ENCODE measurements around the gene CDT1.
"Not testable (repeated sequence)": the region's sequence is repeated elsewhere in the genome, so short reads cannot be mapped to it uniquely, and the experiment has no call there.

CDT1 gene

DNA sequence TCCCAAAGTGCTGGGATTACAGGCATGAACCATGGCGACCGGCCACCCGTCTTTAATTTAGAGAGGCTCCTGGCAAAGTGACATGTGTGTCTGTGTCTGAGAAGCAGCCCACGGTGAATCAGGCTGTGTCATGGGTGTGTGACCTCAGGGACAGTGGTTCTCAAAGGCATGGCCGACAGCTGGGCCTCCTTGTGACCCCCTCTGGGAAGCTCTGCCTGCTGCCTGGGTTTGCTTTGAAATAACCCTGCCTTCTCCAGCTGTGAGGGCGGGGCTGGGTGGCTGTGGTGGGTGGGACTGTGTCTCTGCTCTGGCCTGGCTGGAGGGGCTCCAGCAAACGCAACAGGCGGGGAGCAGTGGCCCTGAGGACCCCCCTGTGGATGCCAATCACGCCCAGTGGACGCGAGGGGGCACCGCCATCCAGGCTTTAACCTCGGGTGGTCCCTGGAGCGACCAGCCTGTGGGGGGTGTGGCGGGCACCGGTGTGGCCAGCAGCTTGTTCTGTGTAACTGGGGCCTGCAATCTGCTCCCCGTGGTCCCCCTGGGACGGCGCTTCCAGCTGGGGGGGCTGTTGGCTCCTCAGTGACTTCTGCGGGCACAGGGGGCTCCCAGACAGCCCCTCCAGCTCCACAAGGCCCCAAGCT is 16.9 kb downstream of the CDT1 start:
- no peak for DNase-seq

DNA sequence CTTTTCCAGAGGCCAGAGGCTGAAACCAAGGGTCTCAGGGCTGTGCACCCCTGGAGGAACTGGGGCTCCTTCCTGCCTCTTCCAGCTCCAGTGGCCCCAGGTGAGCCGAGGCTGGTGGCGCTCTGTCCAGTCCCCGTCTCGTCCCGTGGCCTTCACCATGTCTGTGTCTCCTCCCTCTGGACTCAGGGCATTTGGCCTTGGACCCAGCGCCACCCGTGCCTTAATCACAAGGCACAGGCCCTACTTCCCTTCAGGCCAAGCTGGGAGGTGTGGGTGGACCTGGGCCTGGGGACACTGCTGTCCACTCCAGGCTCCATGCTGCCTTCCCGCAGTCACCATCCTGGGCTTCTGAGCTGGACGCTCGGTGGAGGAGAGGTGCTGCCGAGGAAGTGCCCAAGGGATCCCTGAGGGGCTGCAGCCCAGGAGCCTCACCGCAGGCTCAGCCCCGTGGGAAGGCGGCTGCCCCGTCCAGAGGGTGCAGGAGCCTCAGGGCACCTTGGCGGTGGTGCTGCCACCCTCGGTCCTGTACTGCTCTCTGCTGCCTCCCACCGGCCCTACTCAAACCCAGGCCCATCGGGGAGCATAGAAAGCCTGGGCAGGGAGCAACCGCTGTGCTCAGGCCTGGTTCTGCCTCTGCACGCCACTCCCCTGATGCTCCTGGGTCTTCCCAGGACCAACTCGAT is 17.7 kb downstream of the CDT1 start:
- DNase-seq = no peak

DNA sequence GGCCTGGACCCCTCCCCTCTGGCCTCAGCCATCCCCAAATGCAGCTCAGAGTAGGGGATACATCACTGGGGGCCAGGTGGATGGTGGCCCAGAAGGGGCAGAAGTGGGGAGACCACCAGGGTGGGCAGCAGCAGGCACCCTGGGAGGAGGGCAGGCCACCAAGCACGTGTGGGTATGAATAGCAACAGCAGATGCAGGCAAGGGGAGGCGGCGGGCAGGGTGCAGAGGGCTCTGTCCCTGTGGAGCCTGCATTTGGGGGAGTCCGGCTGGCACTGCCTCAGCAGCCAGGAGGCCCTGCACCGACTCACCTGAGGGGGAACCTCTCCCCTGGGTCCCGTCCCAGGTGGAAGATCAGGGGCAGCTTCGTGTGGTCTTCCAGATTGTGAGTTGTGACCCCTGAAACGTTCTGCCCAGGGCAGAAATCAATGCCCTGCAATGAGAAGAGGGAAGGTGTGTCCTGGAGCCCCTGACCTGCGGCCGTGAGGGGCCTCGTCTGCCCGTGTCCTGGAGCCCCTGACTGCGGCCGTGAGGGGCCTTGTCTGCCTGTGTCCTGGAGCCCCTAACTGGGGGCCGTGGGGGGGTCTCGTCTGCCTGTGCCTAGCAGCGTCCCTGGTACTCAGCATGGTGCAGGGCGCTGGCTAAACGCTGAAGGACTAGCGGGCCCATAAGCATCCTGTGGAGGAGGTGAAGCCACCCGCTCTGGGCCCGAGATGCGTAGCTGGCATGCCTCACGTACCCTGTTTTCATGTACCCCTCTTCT is 18.9 kb downstream of the CDT1 start:
- DNase-seq = no peak

DNA sequence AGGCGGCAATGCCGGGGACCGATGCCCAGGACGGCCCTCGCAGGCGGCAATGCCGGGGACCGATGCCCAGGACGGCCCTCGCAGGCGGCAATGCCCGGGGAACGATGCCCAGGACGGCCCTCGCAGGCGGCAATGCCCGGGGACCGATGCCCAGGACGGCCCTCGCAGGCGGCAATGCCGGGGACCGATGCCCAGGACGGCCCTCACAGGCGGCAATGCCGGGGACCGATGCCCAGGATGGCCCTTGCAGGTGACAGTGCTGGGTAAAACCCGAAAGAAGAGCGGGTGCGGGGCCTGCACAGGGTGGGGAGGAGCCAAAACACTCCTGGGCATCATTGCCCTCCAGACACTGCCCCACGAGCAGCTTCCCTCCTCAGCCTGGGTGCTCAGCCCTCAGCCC is 20.1 kb downstream of the CDT1 start:
- DNase-seq = not testable (repeated sequence)

DNA sequence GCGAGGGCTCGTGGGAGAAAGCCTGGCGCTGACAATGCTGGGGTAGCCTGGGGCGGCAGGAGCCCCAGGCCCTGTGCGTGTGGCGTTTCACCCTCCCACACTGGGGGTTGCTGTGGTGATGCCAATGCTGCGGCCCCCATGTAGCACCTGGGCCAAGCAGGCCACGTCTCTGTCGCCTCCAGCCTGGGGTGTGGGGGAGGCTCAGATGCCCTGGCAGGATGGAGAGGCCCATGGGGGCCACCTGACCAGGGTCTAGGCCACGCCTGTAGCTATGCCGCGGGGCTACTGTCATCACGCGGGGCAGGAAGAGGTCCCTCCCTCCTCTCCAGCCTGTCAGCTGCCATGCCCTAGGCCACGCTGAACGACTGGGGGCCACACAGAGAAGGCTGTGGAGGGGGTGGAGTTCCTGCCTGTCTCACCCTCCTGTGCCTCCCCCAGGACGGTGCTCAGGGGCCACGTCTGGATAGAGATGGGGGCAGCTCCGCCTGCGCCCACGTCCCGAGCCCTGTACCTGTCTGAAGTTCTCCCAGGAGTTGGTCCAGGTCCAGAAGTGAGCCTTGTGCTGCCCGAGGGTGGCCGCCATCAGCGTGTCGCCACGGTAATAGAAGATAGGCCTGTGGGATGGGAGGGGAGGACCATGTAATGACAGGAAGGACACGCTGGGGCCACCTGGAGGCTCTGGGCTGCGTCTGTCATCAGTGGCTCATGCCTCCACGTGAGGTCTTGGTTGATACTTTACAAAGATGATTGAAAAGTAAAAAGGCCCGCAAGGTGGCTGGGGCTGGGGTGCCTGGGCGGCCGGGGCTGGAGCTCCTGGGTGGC is 20.9 kb downstream of the CDT1 start:
- no peak for DNase-seq

DNA sequence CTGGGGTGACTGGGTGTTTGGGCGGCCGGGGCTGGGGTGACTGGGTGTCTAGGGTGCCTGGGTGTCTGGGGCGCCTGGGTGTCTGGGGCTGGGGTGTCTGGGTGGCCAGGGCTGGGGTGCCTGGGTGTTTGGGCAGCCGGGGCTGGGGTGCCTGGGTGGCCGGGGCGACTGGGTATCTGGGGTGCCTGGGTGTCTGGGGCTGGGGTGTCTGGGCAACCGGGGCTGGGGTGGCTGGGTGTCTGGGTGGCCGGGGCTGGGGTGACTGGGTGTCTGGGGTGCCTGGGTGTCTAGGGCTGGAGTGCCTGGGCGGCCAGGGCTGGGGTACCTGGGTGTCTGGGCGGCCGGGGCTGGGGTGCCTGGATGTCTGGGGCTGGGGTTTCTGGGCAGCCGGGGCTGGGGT is 21.6 kb downstream of the CDT1 start:
- DNase-seq = no peak

DNA sequence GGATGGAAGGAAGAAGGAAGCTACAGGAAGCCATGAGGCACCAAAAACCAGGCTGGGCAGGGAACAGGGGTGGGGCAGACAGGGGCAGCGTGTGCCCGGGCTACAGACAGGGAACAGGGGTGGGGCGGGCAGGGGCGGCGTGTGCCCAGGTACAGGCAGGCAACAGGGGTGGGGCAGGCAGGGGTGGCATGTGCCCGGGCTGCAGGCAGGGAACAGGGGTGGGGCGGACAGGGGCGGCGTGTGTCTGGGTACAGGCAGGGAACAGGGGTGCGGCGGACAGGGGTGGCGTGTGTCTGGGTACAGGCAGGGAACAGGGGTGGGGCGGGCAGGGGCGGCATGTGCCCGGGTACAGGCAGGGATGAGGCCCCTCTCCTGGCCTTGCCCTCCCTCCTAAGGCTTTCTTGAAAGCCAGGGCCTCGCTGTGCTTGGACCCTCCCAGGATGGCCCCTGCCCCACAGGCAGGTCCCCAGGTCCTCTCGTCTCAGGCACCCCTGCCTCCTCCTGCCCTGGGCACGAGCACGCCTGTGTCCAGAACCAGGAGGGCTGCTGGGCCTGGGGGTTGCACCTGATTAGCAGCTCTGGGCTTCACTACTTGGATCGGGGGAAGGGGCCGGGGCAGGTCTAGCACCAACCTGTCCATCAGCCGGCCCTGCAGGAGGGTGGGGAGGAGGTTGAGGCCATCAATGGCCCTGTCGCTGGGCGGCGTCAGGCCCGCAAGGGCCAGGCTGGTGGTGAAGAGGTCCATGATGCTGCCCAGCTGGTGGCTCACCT is 22.7 kb downstream of the CDT1 start:
- no peak for DNase-seq

DNA sequence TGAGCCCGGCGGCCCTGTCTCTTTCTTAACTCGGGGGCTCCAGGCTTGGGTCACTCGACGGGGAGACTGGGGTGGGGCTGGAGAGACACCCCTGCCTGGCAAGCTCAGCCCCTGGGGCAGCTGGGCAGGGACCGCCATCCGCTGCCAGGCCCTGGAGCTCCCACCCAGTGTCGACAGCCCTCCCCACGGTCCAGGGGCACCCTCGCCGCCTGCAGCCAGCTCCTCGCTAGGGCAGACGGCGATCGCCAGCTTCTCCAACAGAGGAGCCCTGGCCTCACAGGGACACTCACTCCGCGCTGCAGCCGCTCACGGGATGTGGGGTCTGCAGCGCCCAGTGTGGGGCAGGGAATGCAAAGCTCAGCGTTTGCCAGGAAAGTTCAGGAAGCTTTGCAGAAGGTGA is 24.1 kb downstream of the CDT1 start:
- no peak for DNase-seq

DNA sequence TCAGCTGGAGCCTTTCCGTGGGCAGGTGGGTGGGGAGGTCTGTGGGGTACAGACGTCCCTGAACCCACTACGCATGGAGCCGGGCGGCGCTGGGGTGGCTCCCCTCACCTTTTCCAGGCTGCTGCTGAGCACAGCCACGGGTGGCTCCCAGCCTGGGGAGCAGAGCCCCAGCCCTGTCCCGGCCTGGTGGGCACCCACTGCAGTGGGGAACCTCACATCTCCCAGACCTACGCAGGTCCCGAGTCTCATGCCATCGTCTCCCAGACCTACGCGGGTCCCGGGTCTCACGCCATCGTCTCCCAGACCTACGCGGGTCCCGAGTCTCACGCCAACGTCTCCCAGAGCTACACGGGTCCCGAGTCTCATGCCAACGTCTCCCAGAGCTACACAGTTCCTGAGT is 25.1 kb downstream of the CDT1 start:
- DNase-seq = no peak

DNA sequence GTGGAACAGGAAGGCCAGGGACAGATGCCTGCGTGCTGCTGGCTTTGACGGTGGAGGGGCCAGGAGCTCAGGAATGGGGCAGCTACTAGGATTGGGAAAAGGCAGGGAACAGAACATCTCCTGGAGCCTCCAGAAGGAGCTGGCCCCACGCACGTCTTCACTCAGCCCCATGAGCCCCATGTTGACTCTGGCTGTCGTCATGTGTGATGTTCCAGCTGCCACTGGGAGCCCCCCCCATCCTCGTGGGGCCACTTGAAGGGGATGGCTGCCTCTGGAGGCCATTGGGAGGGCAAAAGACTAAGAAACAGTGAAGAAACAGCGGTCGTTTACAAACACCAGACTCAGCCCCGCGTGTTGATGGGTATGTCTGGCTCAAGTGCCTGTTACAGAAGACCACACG is 26.7 kb downstream of the CDT1 start:
- no peak for DNase-seq

DNA sequence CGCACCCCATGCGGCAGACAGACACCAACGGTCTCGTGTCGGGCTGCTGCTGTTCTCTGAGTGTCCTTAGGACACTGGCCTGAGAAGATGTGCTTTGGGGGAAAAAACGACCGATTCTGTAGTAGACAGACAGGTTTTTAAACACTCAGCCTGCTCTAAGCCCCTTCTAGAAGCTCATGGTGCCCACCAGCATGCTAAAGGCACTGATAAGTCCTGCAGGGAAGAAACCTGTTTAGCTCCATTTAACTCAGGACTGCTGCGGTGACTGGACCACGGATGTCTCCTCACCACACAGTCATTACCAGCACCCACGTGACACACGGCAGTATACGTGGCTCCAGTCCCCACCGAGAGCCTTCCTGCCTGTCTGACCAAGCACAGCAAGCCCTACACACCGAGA is 27.2 kb downstream of the CDT1 start:
- DNase-seq = no peak

DNA sequence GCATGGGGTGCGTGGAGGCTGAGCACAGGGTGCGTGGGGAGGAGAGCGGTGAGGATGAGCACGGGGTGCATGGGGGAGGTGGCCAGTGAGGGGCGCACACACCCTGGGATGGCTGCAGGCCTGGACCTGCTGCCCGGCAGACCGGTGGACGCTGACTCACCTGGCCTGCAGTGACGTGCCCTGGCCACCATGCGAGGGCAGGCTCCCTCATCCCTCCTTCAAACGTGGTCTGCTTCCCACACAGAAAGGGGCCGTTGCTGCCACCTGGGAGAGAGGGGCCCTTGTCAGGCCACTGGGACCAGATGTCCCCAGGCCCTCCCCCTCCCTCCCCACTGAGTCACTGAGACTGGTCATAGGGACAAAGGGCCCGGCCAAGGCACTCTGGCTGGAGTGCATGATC is 28.2 kb downstream of the CDT1 start:
- DNase-seq = no peak

DNA sequence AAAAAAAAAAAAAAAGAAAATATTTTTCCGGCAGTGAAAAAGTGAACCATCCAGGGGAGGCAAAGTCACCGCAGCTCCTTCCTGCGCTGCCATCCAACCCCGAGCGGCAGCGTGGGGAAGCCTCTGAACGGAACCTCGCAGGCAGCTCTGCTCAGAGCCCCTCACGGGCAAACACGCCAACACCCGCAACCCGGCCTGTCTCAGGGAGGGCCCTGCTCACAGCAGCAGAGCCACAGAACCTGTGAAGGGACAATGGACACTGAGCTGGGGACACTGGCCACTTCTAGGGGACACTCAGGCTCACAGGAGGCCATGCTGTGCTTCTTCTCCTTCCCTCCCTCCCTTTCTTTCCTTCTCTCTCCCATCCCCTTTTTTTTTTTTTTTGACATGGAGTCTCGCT is 29.5 kb downstream of the CDT1 start:
- DNase-seq = no peak

DNA sequence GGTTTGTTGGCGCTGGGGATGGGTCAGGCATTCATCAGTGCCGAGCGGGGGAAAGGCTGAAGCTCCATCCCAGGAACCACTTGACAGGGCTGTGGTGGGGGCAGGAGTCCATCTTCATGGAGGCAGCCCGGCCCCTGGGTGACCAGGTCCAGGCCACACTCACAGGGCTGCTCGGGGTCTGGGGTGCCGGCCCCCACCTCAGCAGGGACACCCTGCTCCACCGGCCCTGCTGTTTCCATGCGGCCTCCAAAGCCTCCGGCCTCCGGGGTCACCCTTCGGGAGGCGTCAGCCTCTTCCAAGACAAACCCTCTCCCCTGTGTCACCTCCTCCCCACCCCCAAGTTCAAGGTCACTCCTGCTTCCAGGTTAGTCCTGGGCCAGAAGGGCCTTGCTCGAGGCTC is 31.1 kb downstream of the CDT1 start:
- no peak for DNase-seq

DNA sequence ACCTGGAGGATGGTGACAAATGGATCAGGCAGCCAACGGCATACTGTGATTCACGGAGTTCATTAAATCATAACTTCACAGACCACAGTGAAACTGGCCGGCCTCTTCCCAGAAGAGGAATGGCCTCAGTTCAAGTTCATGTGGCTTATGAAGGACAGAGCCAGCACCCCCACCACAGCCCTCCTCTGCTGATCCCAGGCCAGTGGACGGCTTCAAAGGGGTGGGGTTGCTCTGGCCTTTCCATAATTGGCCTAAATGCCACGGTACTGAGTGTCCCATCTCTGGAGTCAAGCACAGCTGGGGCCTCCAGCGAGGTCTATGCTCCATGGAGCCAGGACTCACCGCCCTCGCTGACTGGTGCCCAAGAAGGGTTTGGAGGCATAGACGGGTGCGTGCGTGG is 31.8 kb downstream of the CDT1 start:
- no peak for DNase-seq

DNA sequence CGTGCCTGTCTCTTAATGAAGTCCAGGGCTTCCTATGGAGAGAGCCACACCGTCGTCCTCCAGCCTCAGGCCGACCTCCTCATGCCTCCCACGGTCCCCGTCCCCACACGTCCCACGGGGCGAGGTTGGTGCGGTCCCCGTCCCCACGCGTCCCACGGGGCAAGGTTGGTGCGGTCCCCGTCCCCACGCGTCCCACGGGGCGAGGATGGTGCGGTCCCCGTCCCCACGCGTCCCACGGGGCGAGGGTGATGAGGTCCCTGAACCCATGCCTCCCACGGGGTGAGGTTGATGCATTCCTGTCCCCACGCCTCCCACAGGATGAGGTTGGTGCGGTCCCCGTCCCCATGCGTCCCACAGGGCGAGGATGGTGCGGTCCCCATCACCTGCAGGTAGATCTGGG is 32.2 kb downstream of the CDT1 start:
- DNase-seq = no peak

DNA sequence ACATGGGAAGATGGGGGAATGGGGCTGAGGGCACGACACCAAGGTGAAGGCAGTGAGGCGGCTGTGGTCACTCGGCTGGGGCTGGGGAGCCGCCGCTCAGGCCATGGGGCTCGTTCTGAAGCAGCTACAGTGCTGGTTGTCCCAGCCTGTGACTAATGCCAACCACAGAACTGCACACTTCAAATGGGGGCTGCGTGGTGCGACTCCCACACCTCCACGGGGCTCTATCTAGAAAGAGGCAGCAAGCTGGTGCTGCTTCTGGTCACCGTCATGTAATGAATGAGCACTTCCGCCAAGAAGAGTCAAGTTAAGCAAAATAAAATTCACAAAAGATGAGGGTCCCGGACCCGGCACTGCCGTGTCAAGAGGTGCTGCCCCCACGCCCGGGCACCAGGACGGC is 33.2 kb downstream of the CDT1 start:
- no peak for DNase-seq

DNA sequence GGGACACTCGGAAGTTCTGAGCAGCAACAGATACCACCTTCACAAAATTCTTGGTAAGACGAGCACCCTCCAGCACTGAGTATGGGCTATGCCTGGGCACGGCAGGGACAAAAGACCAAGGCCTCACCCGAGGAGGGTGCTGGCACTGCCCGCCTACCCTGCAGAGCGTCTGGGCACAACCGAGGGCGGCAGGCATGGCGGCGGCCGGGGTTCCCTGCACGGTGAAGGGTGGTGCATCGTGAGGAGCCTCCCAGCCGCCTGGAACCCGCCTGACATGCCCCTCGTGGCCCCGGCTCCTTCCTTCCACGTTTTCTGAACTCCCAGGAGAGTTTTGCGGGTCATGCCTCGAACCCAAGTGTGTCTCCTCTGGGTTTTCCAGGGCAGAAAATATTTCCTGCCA is 34.2 kb downstream of the CDT1 start:
- DNase-seq = no peak

DNA sequence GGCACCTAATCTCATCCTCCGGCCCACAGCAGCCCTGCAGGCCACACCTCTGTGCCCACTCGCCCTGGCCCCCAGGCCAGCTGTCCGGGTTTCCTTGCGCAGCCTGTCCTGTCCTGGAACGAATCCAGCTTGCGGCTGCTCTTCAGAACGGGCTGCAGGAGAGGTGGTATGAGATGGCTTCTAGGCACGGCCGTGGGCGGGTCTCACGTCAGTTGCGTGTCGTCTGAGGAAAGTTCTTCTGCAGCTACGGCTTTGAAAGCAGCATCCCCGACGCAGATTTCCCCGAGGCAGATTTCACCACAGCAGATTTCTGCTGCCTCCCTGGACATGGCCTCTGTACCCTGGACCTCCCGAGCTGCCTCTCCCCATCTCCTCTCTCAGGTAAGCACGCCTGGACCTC is 35.0 kb downstream of the CDT1 start:
- DNase-seq = no peak

DNA sequence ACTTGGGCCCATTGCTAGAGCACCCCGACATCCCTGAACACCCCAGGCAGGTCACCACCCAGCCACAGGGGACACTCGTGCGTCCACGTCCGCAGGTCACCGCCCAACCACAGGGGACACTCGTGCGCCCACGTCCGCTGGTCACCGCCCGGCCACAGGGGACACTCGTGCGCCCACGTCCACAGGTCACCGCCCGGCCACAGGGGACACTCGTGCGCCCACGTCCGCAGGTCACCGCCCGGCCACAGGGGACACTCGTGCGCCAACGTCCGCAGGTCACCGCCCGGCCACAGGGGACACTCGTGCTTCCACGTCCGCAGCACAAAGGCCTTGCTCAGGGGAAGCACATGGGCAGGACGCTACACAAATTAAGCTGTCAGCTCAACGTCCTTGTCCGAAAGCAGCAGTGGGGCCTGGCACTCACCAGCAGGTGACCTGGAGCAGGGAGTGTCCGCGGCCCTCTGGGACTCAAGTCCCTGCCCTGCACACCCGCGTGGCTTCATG is 35.5 kb downstream of the CDT1 start:
- DNase-seq = peak in 1 of 3 donors; percentile 17

DNA sequence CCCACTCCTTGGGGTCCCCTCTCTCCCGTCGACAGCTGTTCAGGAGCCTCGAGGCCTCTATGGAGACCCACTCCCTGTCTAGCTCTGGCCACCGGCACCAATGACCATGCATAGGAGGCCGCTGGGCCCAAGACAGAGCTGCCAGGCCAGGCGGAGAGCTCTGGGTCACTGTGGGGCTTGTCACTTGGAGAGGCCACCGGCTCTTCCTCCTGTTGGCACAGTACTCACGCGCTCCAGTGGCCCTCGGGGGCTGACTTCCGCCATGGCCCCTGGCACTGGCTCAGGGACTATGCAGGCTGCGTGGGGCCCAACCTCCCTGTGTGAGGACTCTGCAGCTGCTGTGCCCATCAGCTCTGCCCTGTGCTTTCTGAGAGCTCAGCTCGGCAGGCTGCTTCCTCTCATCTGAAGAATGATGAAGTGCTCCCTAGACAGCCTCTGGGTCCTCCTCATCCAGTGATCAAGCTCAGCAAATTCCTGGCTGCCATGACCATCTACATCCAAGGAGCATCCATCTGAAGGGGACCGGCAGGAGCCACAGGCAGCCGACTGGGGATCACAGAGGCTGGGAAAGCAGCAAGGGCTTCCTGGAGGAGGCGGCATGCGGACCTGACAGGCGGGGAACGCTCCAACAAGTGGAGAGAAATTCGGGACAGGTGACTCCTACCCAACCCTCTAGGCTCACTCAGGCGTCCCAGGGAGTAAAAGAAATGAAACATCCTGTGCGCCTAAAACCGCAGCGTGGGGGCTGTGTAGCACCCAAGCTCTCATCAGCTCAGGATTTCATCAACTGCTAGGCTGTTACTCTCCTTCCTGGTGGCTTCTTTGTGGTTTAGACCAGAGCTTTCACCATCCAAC is 36.4 kb downstream of the CDT1 start:
- DNase-seq = peak in 1 of 3 donors; percentile 13

All from suppressor macrophage treated with lipopolysaccharide for 1 hour (primary cell).